ENCODE measurements around the gene GSE1. TPM values are rescaled to one million over a fixed set of nuclear protein-coding genes. Genes with fewer than 3 reads are reported as not detected.

The GSE1 gene
- total RNA-seq, 1 experiment from 2014 or later, result 31.1 TPM

GRCh38 chr16:85661740-85662481 is 48.8 kb downstream of the GSE1 start:
- Histone ChIP-seq H3K4me1 (no peaks in the 10 kb centered on the region), H3K27me3 (no peaks in the 10 kb centered on the region), H3K27ac (no peak overlapping the region), H3K36me3 (peaks cover 14% of the 10 kb centered on the region; the same call in 1 of the 2 replicates), H3K4me3 (no peak overlapping the region), H3K9me3 (replicated peaks) (no peaks in the 10 kb centered on the region)
- no peak for DNase-seq

- DNase-seq, result no peak
- Histone ChIP-seq H3K4me3 (no peak overlapping the region), H3K4me1 (no peaks in the 10 kb centered on the region), H3K36me3 (peaks cover 12% of the 10 kb centered on the region; the same call in 1 of the 2 replicates), H3K27ac (no peak overlapping the region), H3K9me3 (replicated peaks) (no peaks in the 10 kb centered on the region), H3K27me3 (no peaks in the 10 kb centered on the region)
Observed at GRCh38 chr16:85662482-85662812, 49.3 kb downstream of the GSE1 start.

GRCh38 chr16:85662976-85663830 is 50.1 kb downstream of the GSE1 start:
- H3K4me1 ChIP-seq, result no peaks in the 10 kb centered on the region
- H3K36me3 ChIP-seq, result peaks cover 8% of the 10 kb centered on the region; the same call in 1 of the 2 replicates
- DNase-seq, result no peak
- H3K27me3 ChIP-seq, result no peaks in the 10 kb centered on the region
- H3K9me3 ChIP-seq (replicated peaks), result no peaks in the 10 kb centered on the region
- H3K4me3 ChIP-seq, result no peak overlapping the region
- no peak overlapping the region for H3K27ac ChIP-seq

GRCh38 chr16:85663891-85664321 is 50.8 kb downstream of the GSE1 start:
- H3K4me3 ChIP-seq, result no peak overlapping the region
- H3K27ac ChIP-seq, result no peak overlapping the region
- no peaks in the 10 kb centered on the region for H3K27me3 ChIP-seq
- H3K36me3 ChIP-seq, result peaks cover 11% of the 10 kb centered on the region
- no peaks in the 10 kb centered on the region for H3K9me3 ChIP-seq (replicated peaks)
- peak in 1 of 2 experiments; percentile 45 for DNase-seq
- H3K4me1 ChIP-seq, result no peaks in the 10 kb centered on the region

- H3K27ac ChIP-seq, result no peak overlapping the region
- H3K4me1 ChIP-seq, result no peaks in the 10 kb centered on the region
- H3K9me3 ChIP-seq (replicated peaks), result no peaks in the 10 kb centered on the region
- peaks cover 20% of the 10 kb centered on the region for H3K36me3 ChIP-seq
- DNase-seq, result no peak
- H3K4me3 ChIP-seq, result no peak overlapping the region
- no peaks in the 10 kb centered on the region for H3K27me3 ChIP-seq
Observed at GRCh38 chr16:85664580-85665372, 51.7 kb downstream of the GSE1 start.

- H3K9me3 ChIP-seq (replicated peaks), result no peaks in the 10 kb centered on the region
- no peak overlapping the region for H3K4me3 ChIP-seq
- peaks cover 23% of the 10 kb centered on the region for H3K36me3 ChIP-seq
- H3K4me1 ChIP-seq, result no peaks in the 10 kb centered on the region
- no peak for DNase-seq
- no peak overlapping the region for H3K27ac ChIP-seq
- H3K27me3 ChIP-seq, result no peaks in the 10 kb centered on the region
Observed at GRCh38 chr16:85665373-85665740, 52.2 kb downstream of the GSE1 start.

- no peak for DNase-seq
- no peak overlapping the region for H3K4me3 ChIP-seq
- H3K27ac ChIP-seq, result no peak overlapping the region
- no peaks in the 10 kb centered on the region for H3K4me1 ChIP-seq
- H3K9me3 ChIP-seq (replicated peaks), result no peaks in the 10 kb centered on the region
- no peaks in the 10 kb centered on the region for H3K27me3 ChIP-seq
- peaks cover 23% of the 10 kb centered on the region for H3K36me3 ChIP-seq
Observed at GRCh38 chr16:85665929-85666328, 52.8 kb downstream of the GSE1 start.

GRCh38 chr16:85667261-85667660 is 54.1 kb downstream of the GSE1 start:
- Histone ChIP-seq H3K4me1 (no peaks in the 10 kb centered on the region), H3K36me3 (peaks cover 27% of the 10 kb centered on the region), H3K4me3 (no peak overlapping the region), H3K9me3 (replicated peaks) (no peaks in the 10 kb centered on the region), H3K27ac (no peak overlapping the region), H3K27me3 (no peaks in the 10 kb centered on the region)
- DNase-seq, result no peak

GRCh38 chr16:85667841-85668413 is 54.8 kb downstream of the GSE1 start:
- Histone ChIP-seq H3K9me3 (replicated peaks) (no peaks in the 10 kb centered on the region), H3K36me3 (peaks cover 27% of the 10 kb centered on the region), H3K4me1 (no peaks in the 10 kb centered on the region), H3K27ac (no peak overlapping the region), H3K4me3 (no peak overlapping the region), H3K27me3 (no peaks in the 10 kb centered on the region)
- no peak for DNase-seq

- Histone ChIP-seq H3K9me3 (replicated peaks) (no peaks in the 10 kb centered on the region), H3K27me3 (no peaks in the 10 kb centered on the region), H3K27ac (no peak overlapping the region), H3K4me3 (no peak overlapping the region), H3K4me1 (no peaks in the 10 kb centered on the region), H3K36me3 (peaks cover 24% of the 10 kb centered on the region)
- no peak for DNase-seq
Observed at GRCh38 chr16:85668676-85669424, 55.7 kb downstream of the GSE1 start.

- Histone ChIP-seq H3K36me3 (peaks cover 35% of the 10 kb centered on the region), H3K27ac (no peak overlapping the region)
- no peak for DNase-seq
Observed at GRCh38 chr16:85670840-85671239, 57.7 kb downstream of the GSE1 start.

GRCh38 chr16:85673529-85674417 is 60.7 kb downstream of the GSE1 start:
- Histone ChIP-seq H3K9me3 (replicated peaks) (no peaks in the 10 kb centered on the region), H3K27ac (no peak overlapping the region), H3K4me1 (no peaks in the 10 kb centered on the region), H3K4me3 (no peak overlapping the region), H3K36me3 (peaks cover 46% of the 10 kb centered on the region), H3K27me3 (no peaks in the 10 kb centered on the region)
- DNase-seq, result no peak

More at GRCh38 chr16:85670840-85671239, 57.7 kb downstream of the GSE1 start:
- Histone ChIP-seq H3K4me1 (no peaks in the 10 kb centered on the region), H3K27me3 (no peaks in the 10 kb centered on the region), H3K4me3 (no peak overlapping the region), H3K9me3 (replicated peaks) (no peaks in the 10 kb centered on the region)

- no peak overlapping the region for H3K27ac ChIP-seq
- H3K4me3 ChIP-seq, result no peak overlapping the region
- no peaks in the 10 kb centered on the region for H3K27me3 ChIP-seq
- peaks cover 40% of the 10 kb centered on the region for H3K36me3 ChIP-seq
- no peaks in the 10 kb centered on the region for H3K9me3 ChIP-seq (replicated peaks)
- no peaks in the 10 kb centered on the region for H3K4me1 ChIP-seq
- DNase-seq, result no peak
Observed at GRCh38 chr16:85674418-85674755, 61.3 kb downstream of the GSE1 start.
